Measurements from ENCODE around the gene MREG.

DNA sequence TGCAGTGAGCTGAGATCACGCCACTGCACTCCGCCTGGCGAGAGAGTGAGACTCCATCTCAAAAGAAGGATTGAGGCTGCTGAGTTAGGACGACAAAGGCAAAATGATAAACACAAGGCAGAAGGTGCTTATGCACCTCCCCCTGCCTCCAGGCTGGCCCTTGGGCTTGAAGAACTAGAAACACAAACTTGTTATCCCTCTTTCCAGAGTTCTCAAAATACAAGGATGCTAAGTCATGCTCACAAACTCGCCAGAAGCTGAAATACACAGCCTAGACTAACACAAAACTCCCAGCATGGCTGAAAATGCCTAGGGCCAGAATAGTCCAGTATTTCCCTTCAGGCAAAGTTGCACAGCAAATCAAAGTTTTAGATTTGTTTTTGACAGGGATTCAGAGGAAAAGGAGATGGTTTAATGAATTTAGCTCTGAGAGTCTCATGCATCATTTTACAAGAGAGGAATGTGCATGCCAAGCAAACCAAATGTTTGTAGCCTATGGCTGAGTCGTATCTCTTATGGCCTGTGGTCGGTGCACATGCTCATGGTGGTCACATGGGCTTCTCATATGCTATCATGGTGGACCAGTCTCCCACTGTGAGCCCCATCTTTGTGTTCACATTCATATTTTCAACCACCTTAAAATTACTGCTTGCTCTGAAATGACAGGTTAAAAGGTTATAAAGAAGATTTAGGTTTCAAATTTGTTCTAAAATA is 16.2 kb upstream of the MREG start:
- TF ChIP-seq, protein P1, sequence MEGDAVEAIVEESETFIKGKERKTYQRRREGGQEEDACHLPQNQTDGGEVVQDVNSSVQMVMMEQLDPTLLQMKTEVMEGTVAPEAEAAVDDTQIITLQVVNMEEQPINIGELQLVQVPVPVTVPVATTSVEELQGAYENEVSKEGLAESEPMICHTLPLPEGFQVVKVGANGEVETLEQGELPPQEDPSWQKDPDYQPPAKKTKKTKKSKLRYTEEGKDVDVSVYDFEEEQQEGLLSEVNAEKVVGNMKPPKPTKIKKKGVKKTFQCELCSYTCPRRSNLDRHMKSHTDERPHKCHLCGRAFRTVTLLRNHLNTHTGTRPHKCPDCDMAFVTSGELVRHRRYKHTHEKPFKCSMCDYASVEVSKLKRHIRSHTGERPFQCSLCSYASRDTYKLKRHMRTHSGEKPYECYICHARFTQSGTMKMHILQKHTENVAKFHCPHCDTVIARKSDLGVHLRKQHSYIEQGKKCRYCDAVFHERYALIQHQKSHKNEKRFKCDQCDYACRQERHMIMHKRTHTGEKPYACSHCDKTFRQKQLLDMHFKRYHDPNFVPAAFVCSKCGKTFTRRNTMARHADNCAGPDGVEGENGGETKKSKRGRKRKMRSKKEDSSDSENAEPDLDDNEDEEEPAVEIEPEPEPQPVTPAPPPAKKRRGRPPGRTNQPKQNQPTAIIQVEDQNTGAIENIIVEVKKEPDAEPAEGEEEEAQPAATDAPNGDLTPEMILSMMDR (IDR thresholded peaks at IDR 0.05): no peak
- TF ChIP-seq POLR2A (IDR thresholded peaks at IDR 0.05): no peak

Data from lower leg skin (tissue), 3 donors.